GM18499 (cell line): ENCODE data around the gene ELP4.
"Not testable (repeated sequence)": the region's sequence is repeated elsewhere in the genome, so short reads cannot be mapped to it uniquely, and the experiment has no call there.

Source experiments
- ATAC-seq: cut with Tn5 transposase; IDR thresholded peaks from one replicate; pipeline ENCODE4 v1.9.1; 2021; ENCODE audit warnings: moderate number of reproducible peaks; ENCODE audit not compliant: insufficient read depth, unreplicated experiment

Gene ELP4

DNA sequence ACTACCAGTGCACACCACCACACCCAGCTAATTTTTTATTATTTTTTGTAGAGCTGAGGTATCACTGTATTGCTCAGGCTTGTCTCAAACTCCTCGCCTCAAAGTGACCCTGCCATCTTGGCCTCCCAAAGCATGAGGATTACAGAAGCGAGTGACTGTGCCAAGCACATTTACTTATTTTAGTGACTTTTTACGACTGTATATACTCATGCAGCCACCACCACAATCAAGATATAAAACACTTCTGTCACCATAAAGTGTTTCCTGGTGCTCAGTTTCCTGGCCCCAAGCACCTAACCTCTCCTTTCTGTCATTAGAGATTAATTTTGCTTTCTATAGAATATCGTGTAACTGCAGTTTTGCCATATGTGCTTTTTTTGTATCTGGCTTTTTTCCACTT, 25.9 kb downstream of the ELP4 start:
- ATAC-seq = no peak

- ATAC-seq = no peak
Observed at GRCh38 chr11:31542862-31543261, 33.3 kb downstream of the ELP4 start.

DNA sequence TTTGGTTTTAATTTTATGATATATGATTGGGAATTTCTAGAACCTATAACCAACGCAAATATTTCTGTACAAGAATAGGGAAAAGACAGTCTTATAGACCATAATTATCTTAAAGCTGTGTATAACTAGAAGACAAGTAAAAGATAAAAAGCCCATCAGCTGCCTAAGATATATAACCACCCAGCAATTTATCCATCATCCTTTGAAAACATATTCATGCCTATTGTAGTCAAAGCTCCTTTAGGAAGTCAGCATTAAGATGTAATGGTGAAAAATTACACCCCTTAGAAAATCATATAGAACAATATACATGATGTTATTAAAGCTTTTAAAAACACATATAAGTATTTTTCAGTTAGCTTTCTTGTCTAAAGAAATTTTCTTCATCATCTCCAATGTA, 46.4 kb downstream of the ELP4 start:
- no peak for ATAC-seq

DNA sequence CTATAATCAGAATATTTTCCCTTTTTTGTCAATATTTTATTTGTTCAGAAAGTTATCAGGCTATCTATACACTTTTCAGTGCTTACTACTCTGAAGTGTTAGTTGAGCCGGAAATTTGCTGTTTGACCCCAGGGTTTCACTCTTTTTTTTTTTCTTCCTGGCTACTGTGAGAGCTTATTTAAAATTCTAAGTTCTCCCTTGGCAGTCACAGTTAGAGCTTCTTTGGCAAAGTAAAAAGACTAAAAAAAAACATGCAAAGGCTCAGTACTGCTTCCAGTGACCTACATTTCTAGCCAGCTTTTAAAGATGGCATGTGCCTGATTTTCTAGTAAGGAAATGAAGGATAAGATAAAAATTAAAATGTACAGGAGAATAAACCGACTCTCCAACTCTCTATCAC, 48.4 kb downstream of the ELP4 start:
- no peak for ATAC-seq

DNA sequence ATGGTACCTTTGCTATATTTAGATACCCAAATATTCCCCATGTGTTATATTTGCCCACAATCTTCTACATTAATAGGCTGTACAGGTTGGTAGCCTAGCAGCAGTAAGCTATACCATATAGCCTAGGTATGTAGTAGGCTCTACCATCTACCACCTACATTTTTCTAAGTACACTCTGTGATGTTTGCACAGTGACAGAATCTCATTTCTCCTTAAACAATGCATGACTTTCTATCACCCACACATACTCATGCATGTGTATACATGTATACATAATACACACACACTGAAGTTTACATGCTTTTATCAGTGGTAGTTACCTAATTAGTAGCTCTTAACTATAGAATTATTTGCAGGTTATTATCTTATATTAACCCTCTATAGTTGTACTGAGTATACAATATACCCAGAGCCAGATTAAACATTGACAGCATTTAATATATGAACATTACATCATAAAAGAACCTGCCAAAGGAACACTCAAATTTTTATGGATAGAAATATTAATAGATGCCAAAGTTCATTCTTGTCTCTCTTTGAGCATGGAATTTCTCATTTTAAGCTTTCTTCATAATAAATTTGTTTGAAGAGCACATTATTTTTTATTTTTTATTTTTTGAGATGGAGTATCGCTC, 51.4 kb downstream of the ELP4 start:
- no peak for ATAC-seq

- not testable (repeated sequence) for ATAC-seq
Observed at GRCh38 chr11:31564517-31564916, 55.0 kb downstream of the ELP4 start.

DNA sequence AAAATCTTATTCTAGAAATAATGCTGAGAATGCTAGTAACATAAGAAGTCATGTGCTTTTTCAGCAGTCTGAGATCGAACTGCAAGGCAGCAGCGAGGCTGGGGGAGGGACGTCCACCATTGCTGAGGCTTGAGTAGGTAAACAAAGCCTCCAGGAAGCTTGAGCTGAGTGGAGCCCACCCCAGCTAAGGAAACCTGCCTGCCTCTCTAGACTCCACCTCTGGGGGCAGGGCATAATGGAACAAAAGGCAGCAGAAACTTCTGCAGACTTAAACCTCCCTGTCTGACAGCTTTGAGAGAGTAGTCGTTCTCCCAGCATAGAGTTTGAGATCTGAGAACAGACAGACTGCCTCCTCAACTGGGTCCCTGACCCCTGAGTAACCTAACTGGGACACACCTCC, 64.6 kb downstream of the ELP4 start:
- ATAC-seq = not testable (repeated sequence)

- ATAC-seq = not testable (repeated sequence)
Observed at GRCh38 chr11:31575764-31576163, 66.2 kb downstream of the ELP4 start.

GRCh38 chr11:31579412-31579811, 69.8 kb downstream of the ELP4 start:
- not testable (repeated sequence) for ATAC-seq

GRCh38 chr11:31582697-31583096, 73.1 kb downstream of the ELP4 start:
- ATAC-seq = no peak

GRCh38 chr11:31598454-31598853, 88.9 kb downstream of the ELP4 start:
- no peak for ATAC-seq

DNA sequence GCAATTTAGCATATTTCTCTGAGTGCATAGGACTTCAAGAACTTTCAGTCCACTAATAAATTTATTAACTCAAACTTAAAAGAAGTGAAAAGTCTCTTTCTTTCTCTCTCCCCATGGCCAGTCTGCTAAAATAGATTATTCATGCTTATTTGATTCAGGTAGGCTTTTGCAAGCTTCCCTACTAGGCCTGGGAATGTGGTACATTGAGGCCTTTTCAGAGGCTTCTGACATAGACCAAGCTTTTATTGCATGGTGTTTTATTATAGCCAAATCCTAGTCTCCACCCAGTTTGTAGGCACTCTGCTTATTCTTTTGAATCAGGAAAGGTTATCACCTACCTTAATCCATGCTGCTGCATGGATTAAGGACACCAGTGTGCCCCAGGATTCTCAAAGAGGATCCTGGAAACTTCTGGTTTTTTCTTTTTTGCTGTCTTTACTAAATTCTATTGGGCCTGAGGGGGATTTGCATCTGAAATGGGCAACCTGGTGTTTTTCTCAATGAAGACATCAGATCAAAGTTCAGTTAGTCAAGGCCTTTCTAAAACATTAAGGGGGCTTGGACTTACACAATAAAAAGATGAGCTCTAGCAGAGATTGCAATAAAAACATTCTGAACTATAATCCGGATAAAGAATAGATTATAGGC, 92.2 kb downstream of the ELP4 start:
- ATAC-seq = no peak

DNA sequence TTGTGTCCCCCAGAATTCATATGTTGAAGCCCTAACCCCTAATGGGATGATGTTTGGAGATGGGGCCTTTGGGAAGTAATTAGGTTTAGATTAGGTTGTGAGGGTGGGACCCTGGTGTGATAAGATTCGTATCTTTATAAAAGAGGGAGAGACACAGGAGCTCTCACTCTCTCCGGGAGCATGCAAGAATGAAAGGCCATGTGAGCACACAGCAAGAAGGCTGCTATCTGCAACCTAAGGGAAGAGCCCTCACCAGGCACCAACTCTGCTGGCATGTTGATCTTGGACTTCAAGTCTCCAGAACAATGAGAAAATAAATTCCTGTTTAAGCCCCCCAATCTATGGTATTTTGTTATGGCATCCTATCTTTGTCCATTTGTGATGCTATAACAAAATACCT, 97.3 kb downstream of the ELP4 start:
- ATAC-seq = no peak

- no peak for ATAC-seq
Observed at GRCh38 chr11:31607914-31608313, 98.3 kb downstream of the ELP4 start.

DNA sequence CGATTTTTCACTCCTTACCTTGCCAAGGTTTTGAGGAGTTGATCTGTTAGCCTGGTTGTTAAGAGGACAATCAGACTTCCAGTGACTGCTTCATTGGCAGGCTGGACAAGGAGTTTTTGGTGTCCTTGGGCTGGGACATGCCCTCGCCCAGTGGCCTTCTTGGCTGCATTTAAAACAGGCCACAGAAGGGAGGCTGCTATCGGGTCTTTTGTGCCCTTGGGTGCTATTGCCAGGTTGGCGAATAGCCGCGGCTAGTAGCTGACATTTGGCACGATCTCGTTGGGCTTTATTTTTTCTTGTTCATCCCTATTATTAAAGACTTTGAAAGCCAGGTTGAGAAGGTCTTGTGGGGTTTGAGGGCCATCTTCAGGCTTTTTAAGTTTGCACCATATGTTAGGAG, 99.4 kb downstream of the ELP4 start:
- no peak for ATAC-seq

DNA sequence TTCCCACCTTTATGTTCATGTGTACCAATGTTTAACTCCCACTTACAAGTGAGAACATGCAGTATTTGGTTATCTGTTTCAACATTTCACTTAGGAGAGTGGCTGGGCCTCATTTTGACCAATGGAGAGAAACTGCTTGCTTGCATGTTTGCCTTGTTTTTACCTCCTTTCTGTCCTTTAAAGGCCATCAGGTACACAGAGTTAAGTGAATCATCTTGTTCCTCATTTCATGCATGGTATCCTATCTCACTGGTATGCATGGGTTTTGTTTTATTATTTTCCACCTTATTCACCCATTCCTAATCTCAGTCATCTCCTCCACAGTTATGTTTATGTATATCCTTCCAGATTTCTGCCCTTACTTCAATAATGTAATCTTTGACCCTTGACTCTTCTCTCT, 101.0 kb downstream of the ELP4 start:
- ATAC-seq = no peak

DNA sequence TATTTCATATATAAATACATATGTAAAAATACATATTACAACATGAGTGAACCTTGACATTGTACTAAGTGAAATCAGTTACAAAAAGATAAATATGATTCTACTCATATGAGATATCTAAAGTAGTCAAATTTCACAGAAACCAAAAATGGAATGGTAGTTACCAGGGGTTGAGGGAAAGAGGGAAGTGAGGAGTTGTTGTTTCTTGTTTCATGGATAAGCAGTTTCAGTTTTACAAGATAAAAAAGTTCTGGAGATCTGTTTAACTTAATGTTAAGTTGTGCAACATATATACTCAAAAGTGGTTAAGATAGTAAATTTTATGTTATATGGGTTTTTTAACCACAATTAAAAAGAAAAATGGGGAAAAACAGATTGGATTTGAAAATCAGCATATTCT, 107.7 kb downstream of the ELP4 start:
- no peak for ATAC-seq

GRCh38 chr11:31619980-31620379, 110.4 kb downstream of the ELP4 start:
- ATAC-seq = peak; percentile 68

DNA sequence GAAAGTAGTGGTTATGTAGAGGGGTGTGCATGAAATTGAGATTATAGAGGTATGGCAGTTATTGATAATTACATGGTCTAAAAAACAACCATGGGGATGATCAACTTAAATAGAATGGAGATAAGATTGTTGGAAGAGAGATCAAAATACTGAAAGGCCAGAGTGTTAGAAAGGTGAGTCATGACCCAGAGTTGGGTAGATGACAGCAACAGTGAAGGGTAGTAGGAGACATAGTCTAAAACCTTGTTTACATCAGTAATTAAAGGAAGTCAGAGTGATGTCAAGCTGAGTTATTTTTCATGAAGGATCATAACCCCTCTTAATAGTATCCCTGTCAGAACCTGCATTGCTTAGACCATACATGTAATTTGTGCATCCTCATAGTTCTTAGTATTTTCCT, 110.9 kb downstream of the ELP4 start:
- peak; percentile 16 for ATAC-seq

- no peak for ATAC-seq
Observed at GRCh38 chr11:31625868-31626267, 116.3 kb downstream of the ELP4 start.

GRCh38 chr11:31628111-31628510, 118.5 kb downstream of the ELP4 start:
- ATAC-seq = no peak

GRCh38 chr11:31636983-31637382, 127.4 kb downstream of the ELP4 start:
- no peak for ATAC-seq
